Loucy (cell line): ENCODE results near the gene CAMSAP1.

Source experiments
- H2AFZ ChIP-seq: fragments of 200-600 bp; sonication (generic); 2 replicates; pipeline ENCODE4 v1.6.0; 2016; ENCODE audit warnings: antibody characterized with exemption, mild to moderate bottlenecking, low read length, moderate library complexity
- H3F3A ChIP-seq: fragments of 200-600 bp; 2 replicates; pipeline ENCODE4 v1.6.0; 2016; ENCODE audit warnings: antibody characterized with exemption, low read depth, mild to moderate bottlenecking
- H3K27me3 ChIP-seq: fragments of 200-600 bp; sonication (generic); 2 replicates; pipeline ENCODE4 v1.6.1; 2014; ENCODE audit warnings: low read length, mild to moderate bottlenecking; ENCODE audit not compliant: insufficient read depth, poor library complexity, severe bottlenecking
- H3K36me3 ChIP-seq: fragments of 200-600 bp; sonication (generic); 2 replicates; pipeline ENCODE4 v1.6.1; 2016; ENCODE audit warnings: low read length; ENCODE audit not compliant: insufficient read depth
- H3K4me1 ChIP-seq: fragments of 200-600 bp; sonication (generic); 2 replicates; pipeline ENCODE4 v1.5.1; 2014; ENCODE audit warnings: low read length, mild to moderate bottlenecking; ENCODE audit not compliant: insufficient read depth, poor library complexity, severe bottlenecking
- H3K4me2 ChIP-seq: fragments of 200-600 bp; sonication (generic); 2 replicates; pipeline ENCODE4 v1.6.0; 2014; ENCODE audit warnings: antibody characterized with exemption, low read length, low read depth, mild to moderate bottlenecking; ENCODE audit not compliant: poor library complexity, severe bottlenecking
- H3K4me3 ChIP-seq: fragments of 200-600 bp; sonication (generic); 2 replicates; pipeline ENCODE4 v1.5.1; 2014; ENCODE audit warnings: low read length, mild to moderate bottlenecking, mixed read lengths; ENCODE audit not compliant: poor library complexity, severe bottlenecking
- H3K79me2 ChIP-seq: fragments of 200-600 bp; sonication (generic); 2 replicates; pipeline ENCODE4 v1.6.1; 2014; ENCODE audit warnings: low read length; ENCODE audit not compliant: insufficient read depth
- H3K9ac ChIP-seq: fragments of 200-600 bp; sonication (generic); 2 replicates; pipeline ENCODE4 v1.6.0; 2014; ENCODE audit warnings: mild to moderate bottlenecking, low read depth, low read length, moderate library complexity; ENCODE audit not compliant: poor library complexity, severe bottlenecking
- H3K9me2 ChIP-seq: fragments of 200-600 bp; sonication (generic); replicated peaks from 2 replicates; pipeline ENCODE4 v1.6.1; 2016; ENCODE audit warnings: low read depth, low read length, mixed read lengths
- H3K9me3 ChIP-seq: fragments of 200-600 bp; sonication (generic); 2 replicates; pipeline ENCODE4 v1.6.1; 2014; ENCODE audit warnings: mild to moderate bottlenecking, antibody characterized with exemption, low read length, low read depth; ENCODE audit not compliant: insufficient read depth
- H4K20me1 ChIP-seq: fragments of 200-600 bp; sonication (generic); 2 replicates; pipeline ENCODE4 v1.6.0; 2014; ENCODE audit warnings: antibody characterized with exemption, low read length, mild to moderate bottlenecking; ENCODE audit not compliant: insufficient read depth, poor library complexity, severe bottlenecking
- CTCF ChIP-seq: fragments of 200-600 bp; sonication (generic); conservative IDR thresholded peaks from 2 replicates; pipeline ENCODE4 v1.5.1; 2014; ENCODE audit warnings: mild to moderate bottlenecking, antibody characterized with exemption, low read length
- EZH2phosphoT487 ChIP-seq: fragments of 200-600 bp; IDR thresholded peaks from 2 replicates; pipeline ENCODE4 v1.6.1; 2018; ENCODE audit warnings: antibody characterized with exemption, mild to moderate bottlenecking, moderate library complexity, borderline replicate concordance

Gene CAMSAP1

GRCh38 chr9:135849181-135849580 is 58.2 kb downstream of the CAMSAP1 start:
- Histone ChIP-seq H2AFZ (no peak overlapping the region), H3K79me2 (peaks cover 2% of the 10 kb centered on the region; the same call in 1 of the 2 replicates), H3K4me2 (no peak overlapping the region), H3F3A (no peaks in the 10 kb centered on the region), H3K9me2 (no peaks in the 10 kb centered on the region), H3K9ac (no peak overlapping the region), H4K20me1 (no peaks in the 10 kb centered on the region), H3K9me3 (no peaks in the 10 kb centered on the region), H3K27me3 (no peaks in the 10 kb centered on the region), H3K4me3 (no peak overlapping the region), H3K36me3 (peaks cover 48% of the 10 kb centered on the region; the same call in 1 of the 2 replicates), H3K4me1 (peaks cover 10% of the 10 kb centered on the region)
- TF ChIP-seq CTCF (no peak), EZH2phosphoT487 (no peak)

GRCh38 chr9:135848341-135849047 is 58.9 kb downstream of the CAMSAP1 start:
- H3K36me3 ChIP-seq, result peaks cover 44% of the 10 kb centered on the region; the same call in 1 of the 2 replicates

GRCh38 chr9:135847833-135848232 is 59.5 kb downstream of the CAMSAP1 start:
- H3K4me1 ChIP-seq, result peaks cover 10% of the 10 kb centered on the region
- peaks cover 37% of the 10 kb centered on the region; the same call in 1 of the 2 replicates for H3K36me3 ChIP-seq
- no peak overlapping the region for H3K4me2 ChIP-seq
- H3K27me3 ChIP-seq, result no peaks in the 10 kb centered on the region
- no peaks in the 10 kb centered on the region for H3F3A ChIP-seq
- H3K9ac ChIP-seq, result no peak overlapping the region
- H3K9me3 ChIP-seq, result no peaks in the 10 kb centered on the region
- TF ChIP-seq CTCF (no peak), EZH2phosphoT487 (no peak)
- no peak overlapping the region for H3K4me3 ChIP-seq
- H3K9me2 ChIP-seq, result no peaks in the 10 kb centered on the region
- H3K79me2 ChIP-seq, result peaks cover 7% of the 10 kb centered on the region; the same call in 1 of the 2 replicates
- H2AFZ ChIP-seq, result no peak overlapping the region
- H4K20me1 ChIP-seq, result no peaks in the 10 kb centered on the region

More at GRCh38 chr9:135848341-135849047, 58.9 kb downstream of the CAMSAP1 start:
- TF ChIP-seq EZH2phosphoT487 (no peak), CTCF (no peak)
- H4K20me1 ChIP-seq, result no peaks in the 10 kb centered on the region
- H3F3A ChIP-seq, result no peaks in the 10 kb centered on the region
- peaks cover 7% of the 10 kb centered on the region; the same call in 1 of the 2 replicates for H3K79me2 ChIP-seq
- no peaks in the 10 kb centered on the region for H3K9me2 ChIP-seq
- no peak overlapping the region for H3K4me2 ChIP-seq
- H3K9me3 ChIP-seq, result no peaks in the 10 kb centered on the region
- H3K9ac ChIP-seq, result no peak overlapping the region
- H3K4me1 ChIP-seq, result peaks cover 10% of the 10 kb centered on the region
- no peaks in the 10 kb centered on the region for H3K27me3 ChIP-seq
- H2AFZ ChIP-seq, result no peak overlapping the region
- H3K4me3 ChIP-seq, result no peak overlapping the region
